H1 (cell line): ENCODE data around the gene TAS1R3. TPM values are rescaled to one million over a fixed set of nuclear protein-coding genes. Genes with fewer than 3 reads are reported as not detected.

ENCODE experiments used
- CTCF ChIA-PET: fragments of 300-600 bp; sonication (Branson Sonifier 250); formaldehyde crosslinking; loops from one replicate; lab custom pipeline; 2021; ENCODE audit not compliant: partially characterized antibody; lab: Charles Lee
- POLR2A ChIA-PET: fragments of 300-600 bp; sonication (Branson Sonifier 250); formaldehyde crosslinking; loops from one replicate; lab custom pipeline; 2021; ENCODE audit warnings: inconsistent platforms; ENCODE audit not compliant: partially characterized antibody; lab: Charles Lee
- DNase-seq, 2 experiments: peaks; one replicate each; pipeline versions ENCODE4 v3.0.0 to v3.0.0-alpha.2; 2010 to 2022; ENCODE audit warnings: low spot score in 2 of 2, low read depth in 1 of 2, mixed read lengths in 1 of 2
- FAIRE-seq: peaks from 2 replicates; lab custom pipeline; 2011; peaks lifted over from hg19 to GRCh38; lab: Jason Lieb, UNC
- H2AFZ ChIP-seq: 2 replicates; pipeline ENCODE4 v1.8.1; 2012; ENCODE audit warnings: low read length, inconsistent platforms
- H2AK5ac ChIP-seq: 2 replicates; pipeline ENCODE4 v1.6.1; 2013; ENCODE audit warnings: low read depth, low read length
- H2BK120ac ChIP-seq: replicated peaks from 2 replicates; pipeline ENCODE3; 2013; ENCODE audit warnings: low read depth, low read length, inconsistent platforms
- H2BK12ac ChIP-seq: 2 replicates; pipeline ENCODE4 v1.6.1; 2013; ENCODE audit warnings: low read depth, low read length
- H2BK15ac ChIP-seq: 2 replicates; pipeline ENCODE4 v1.6.1; 2013; ENCODE audit warnings: low read length
- H2BK20ac ChIP-seq: 2 replicates; pipeline ENCODE4 v1.6.1; 2013; ENCODE audit warnings: low read length
- H2BK5ac ChIP-seq: 2 replicates; pipeline ENCODE4 v1.6.1; 2013; ENCODE audit warnings: low read depth, low read length
- H3K14ac ChIP-seq: 2 replicates; pipeline ENCODE4 v1.6.1; 2013; ENCODE audit warnings: inconsistent platforms; ENCODE audit not compliant: insufficient read length
- H3K18ac ChIP-seq: 2 replicates; pipeline ENCODE4 v1.6.1; 2013; ENCODE audit warnings: low read length; ENCODE audit errors: extremely low read depth
- H3K23ac ChIP-seq: 2 replicates; pipeline ENCODE4 v1.6.1; 2013; ENCODE audit warnings: inconsistent platforms; ENCODE audit not compliant: insufficient read length
- H3K23me2 ChIP-seq: 2 replicates; pipeline ENCODE4 v1.6.1; 2013; ENCODE audit warnings: low read depth, low read length
- H3K27ac ChIP-seq: 2 replicates; pipeline ENCODE4 v1.6.1; 2011; ENCODE audit warnings: low read depth, low read length, inconsistent platforms
- H3K27me3 ChIP-seq, 4 experiments: replicated peaks in 1 of 4; 1 replicate in 1 of 4; 2 replicates in 3 of 4; pipeline versions ENCODE4 v1.6.1 to v1.8.1; 2011 to 2013; ENCODE audit warnings: low read length in 3 of 4, mild to moderate bottlenecking in 3 of 4, inconsistent platforms in 2 of 4, mixed read lengths in 2 of 4, moderate library complexity in 1 of 4; ENCODE audit not compliant: control insufficient read depth in 3 of 4, insufficient read depth in 3 of 4; ENCODE audit errors: extremely low read depth in 1 of 4
- H3K36me3 ChIP-seq, 4 experiments: 2 replicates each; pipeline versions ENCODE4 v1.6.1 to v1.8.1; 2011 to 2013; ENCODE audit warnings: mild to moderate bottlenecking in 4 of 4, low read length in 3 of 4, moderate library complexity in 2 of 4, control low read depth in 1 of 4, inconsistent platforms in 1 of 4; ENCODE audit not compliant: insufficient read depth in 4 of 4, control insufficient read depth in 2 of 4
- H3K4ac ChIP-seq: replicated peaks from 2 replicates; pipeline ENCODE3; 2013; ENCODE audit warnings: low read length, low read depth, mixed read lengths, inconsistent platforms; ENCODE audit not compliant: insufficient read length
- H3K4me1 ChIP-seq, 4 experiments: replicated peaks in 1 of 4; 1 replicate in 1 of 4; 2 replicates in 3 of 4; pipeline versions ENCODE4 v1.6.1 to v1.8.1; 2011 to 2013; ENCODE audit warnings: low read length in 3 of 4, inconsistent platforms in 2 of 4, mixed read lengths in 1 of 4; ENCODE audit not compliant: insufficient read depth in 4 of 4, control insufficient read depth in 3 of 4
- H3K4me2 ChIP-seq, 2 experiments: 2 replicates each; pipeline versions ENCODE4 v1.6.1 to v1.8.1; 2011 to 2013; ENCODE audit warnings: low read depth in 2 of 2, low read length in 2 of 2, control low read depth in 1 of 2, inconsistent platforms in 1 of 2, mild to moderate bottlenecking in 1 of 2; ENCODE audit not compliant: insufficient read depth in 1 of 2
- H3K4me3 ChIP-seq, 4 experiments: fragments of 200-600, 300-600 bp in 1 of 4; sonication (generic), shearing (Covaris generic), sonication (Bioruptor Twin) in 1 of 4; 2 replicates each; pipeline versions ENCODE4 v1.5.1 to v1.8.1; 2011 to 2016; ENCODE audit warnings: low read length in 4 of 4, low read depth in 3 of 4, control low read depth in 2 of 4, inconsistent platforms in 2 of 4, mild to moderate bottlenecking in 2 of 4, mixed read lengths in 1 of 4, moderate library complexity in 1 of 4; ENCODE audit not compliant: insufficient read depth in 2 of 4; ENCODE audit errors: extremely low read depth in 1 of 4
- H3K56ac ChIP-seq: replicated peaks from 2 replicates; pipeline ENCODE3; 2013; ENCODE audit warnings: low read depth, mild to moderate bottlenecking, mixed read lengths, low read length, inconsistent platforms; ENCODE audit not compliant: insufficient read length
- H3K79me1 ChIP-seq: 2 replicates; pipeline ENCODE4 v1.6.1; 2013; ENCODE audit warnings: low read depth, low read length, control low read depth
- H3K79me2 ChIP-seq, 2 experiments: 2 replicates each; pipeline versions ENCODE4 v1.6.1 to v1.8.1; 2012 to 2013; ENCODE audit warnings: low read length in 2 of 2, mild to moderate bottlenecking in 2 of 2, inconsistent platforms in 1 of 2; ENCODE audit not compliant: insufficient read depth in 2 of 2, control insufficient read depth in 1 of 2
- H3K9ac ChIP-seq, 4 experiments: replicated peaks in 1 of 4; 1 replicate in 1 of 4; 2 replicates in 3 of 4; pipeline versions ENCODE4 v1.6.1 to v1.8.1; 2011 to 2013; ENCODE audit warnings: low read depth in 3 of 4, low read length in 3 of 4, control low read depth in 2 of 4, mild to moderate bottlenecking in 2 of 4, moderate library complexity in 2 of 4, inconsistent platforms in 1 of 4; ENCODE audit errors: extremely low read depth in 1 of 4
- H3K9me3 ChIP-seq, 2 experiments: 2 replicates each; pipeline versions ENCODE4 v1.6.1 to v1.8.1; 2012 to 2013; ENCODE audit warnings: mild to moderate bottlenecking in 2 of 2, moderate library complexity in 2 of 2, control low read depth in 1 of 2, inconsistent platforms in 1 of 2, low read depth in 1 of 2, low read length in 1 of 2, mixed read lengths in 1 of 2; ENCODE audit not compliant: insufficient read depth in 2 of 2
- H4K20me1 ChIP-seq, 2 experiments: replicated peaks in 1 of 2; 2 replicates each; pipeline versions ENCODE3 to v1.8.1; 2011 to 2013; ENCODE audit warnings: inconsistent platforms in 2 of 2, low read length in 2 of 2, mild to moderate bottlenecking in 1 of 2; ENCODE audit not compliant: insufficient read depth in 2 of 2, control insufficient read depth in 1 of 2
- H4K5ac ChIP-seq: 2 replicates; pipeline ENCODE4 v1.6.1; 2013; ENCODE audit warnings: low read length, low read depth, mixed read lengths, inconsistent platforms; ENCODE audit not compliant: insufficient read length
- H4K8ac ChIP-seq: 2 replicates; pipeline ENCODE4 v1.8.0; 2013; ENCODE audit warnings: mild to moderate bottlenecking, moderate library complexity, low read length, inconsistent platforms; ENCODE audit not compliant: insufficient read depth; ENCODE audit errors: extremely low read depth
- H4K91ac ChIP-seq: replicated peaks from 2 replicates; pipeline ENCODE3; 2013; ENCODE audit warnings: low read length, mixed read lengths, inconsistent platforms; ENCODE audit not compliant: insufficient read length
- BCL11A ChIP-seq, 2 experiments: IDR thresholded peaks; one replicate each; pipeline ENCODE4 v1.6.1; 2011; ENCODE audit warnings: low read depth in 2 of 2, low read length in 2 of 2, mild to moderate bottlenecking in 2 of 2
- CHD2 ChIP-seq: IDR thresholded peaks from 2 replicates; pipeline ENCODE4 v1.6.1; 2012; ENCODE audit warnings: low read length, improper control_type of control experiment
- POU5F1 ChIP-seq: IDR thresholded peaks from 2 replicates; pipeline ENCODE4 v1.6.1; 2011; ENCODE audit warnings: low read depth, mild to moderate bottlenecking, low read length, moderate library complexity
- SIN3A ChIP-seq, 2 experiments: IDR thresholded peaks in 1 of 2; conservative IDR thresholded peaks in 1 of 2; 2 replicates each; pipeline ENCODE4 v1.6.1; 2011 to 2012; ENCODE audit warnings: low read length in 2 of 2, improper control_type of control experiment in 1 of 2, low read depth in 1 of 2, mild to moderate bottlenecking in 1 of 2
- TAF1 ChIP-seq: IDR thresholded peaks from 2 replicates; pipeline ENCODE4 v1.6.1; 2011; ENCODE audit warnings: mild to moderate bottlenecking, low read depth, low read length
- WGBS, 2 experiments: shearing (Covaris generic) in 1 of 2; methylation state at CpG; one replicate each; pipeline versions ENCODE4 v1.1.6 to v1.1.7; 2013 to 2015; ENCODE audit warnings: low lambda C conversion rate in 2 of 2, mixed read lengths in 2 of 2, inconsistent platforms in 1 of 2, low coverage in 1 of 2, missing lambda C conversion rate in 1 of 2; ENCODE audit not compliant: insufficient replicate concordance in 2 of 2, insufficient coverage in 1 of 2, insufficient read length in 1 of 2; ENCODE audit errors: extremely low coverage in 1 of 2, missing lambda C conversion rate in 1 of 2; 5-methylcytosine and 5-hydroxymethylcytosine counted together
- polyA plus RNA-seq, 7 experiments: library from polyadenylated mRNA; depleted of rRNA in 3 of 7; stranded (reverse) in 5 of 7; unstranded in 2 of 7; fragments of >200 nt in 5 of 7; fragments of 200-250 nt in 2 of 7; gene quantifications; 1 replicate in 5 of 7; 2 replicates in 1 of 7; 4 replicates in 1 of 7; pipeline versions ENCODE4 v1.2.1 to v1.2.3, GENCODE V29; 2011 to 2013; ENCODE audit warnings: missing spikeins in 2 of 7, mixed read lengths in 2 of 7
- total RNA-seq: library from RNA; stranded (reverse); fragmentation: NEBNext Ultra II Directional; extraction: Animal tissue kit (Norgen Biotek cat#: 25700); gene quantifications from 2 replicates; pipeline ENCODE4 v1.2.1, GENCODE V29; 2021

The TAS1R3 gene
- total and polyA plus RNA-seq, 2 of the 8 experiments (the other 6 are each of a cell fraction or from before 2014, with no cell fraction given): 0.03 to 0.19 TPM

DNA sequence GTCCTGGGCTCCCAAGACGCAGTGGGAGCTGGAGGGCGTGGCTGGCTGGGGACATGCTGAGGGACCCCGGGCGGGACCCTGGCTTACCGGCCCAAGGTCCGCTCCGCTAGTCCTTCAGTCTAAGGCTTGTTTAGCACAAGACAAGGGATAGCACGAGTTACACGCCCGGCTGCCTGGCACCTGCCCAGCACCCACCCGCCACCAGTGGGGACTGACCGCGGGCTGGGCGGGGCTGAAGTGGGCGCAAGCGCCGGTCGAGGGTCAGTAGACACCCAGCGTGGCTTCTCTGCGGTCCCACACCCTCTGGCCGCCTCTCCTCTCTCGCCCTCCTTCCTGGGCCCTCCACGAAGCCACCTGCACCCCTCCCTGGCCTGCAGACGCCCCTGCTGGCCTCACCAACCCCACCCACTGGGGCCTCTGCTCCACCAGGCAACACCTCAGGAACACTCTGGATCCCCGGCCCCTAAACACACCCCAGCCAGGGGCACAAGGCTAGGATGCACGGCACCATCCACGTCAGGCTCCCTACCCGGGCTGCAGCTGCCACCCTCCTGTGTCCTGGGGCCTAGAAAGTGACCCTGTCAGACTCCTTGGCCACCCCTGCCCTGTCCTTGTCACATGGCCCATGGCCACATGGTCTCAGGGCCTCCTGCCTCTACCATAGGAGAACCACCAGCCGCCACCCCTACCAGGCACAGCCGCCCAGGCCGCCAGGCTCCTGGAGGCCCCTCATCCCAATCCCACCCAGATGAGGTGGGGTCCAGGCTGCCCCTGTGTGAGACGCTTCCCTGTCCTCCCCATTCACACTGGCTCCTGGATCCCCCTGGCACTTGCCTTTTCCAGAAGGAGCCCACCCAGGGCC lies 6.1 kb downstream of the TAS1R3 start:
- peaks cover 12% of the 10 kb centered on the region for H3K79me1 ChIP-seq
- H2BK120ac ChIP-seq: no peak overlapping the region
- H3K27me3 ChIP-seq: no peaks in the 10 kb centered on the region; a peak in 1 of 7 replicates
- H2BK12ac ChIP-seq: no peak overlapping the region
- H2BK20ac ChIP-seq: no peak overlapping the region
- POLR2A ChIA-PET: interaction anchor here (0.6 to 9.0 kb wide), 6 partner anchors 11 to 73 kb away, joined by 3 to 134 read pairs (median 4); no protein-coding TSS in a partner anchor
- TF ChIP-seq POU5F1 (no peak), SIN3A (conservative IDR thresholded peaks at IDR 0.05 in 1 of 2, IDR thresholded peaks at IDR 0.05 in 1 of 2; ENCODE audit: low read depth in 1 of 2, low read length in 2 of 2) (no peak), BCL11A (IDR thresholded peaks at IDR 0.05; ENCODE audit: low read depth in 2 of 2, low read length in 2 of 2) (no peak), TAF1 (0 out of 2 replicates have a peak, but pooled peaks have one; percentile 10), CHD2 (no peak)
- TF ChIP-seq, all 59 proteins: peak for 1
- no peak for FAIRE-seq
- H3K9ac ChIP-seq: no peak overlapping the region
- H3K36me3 ChIP-seq: peaks cover 2 to 44% (median 15%) of the 10 kb centered on the region in 4 experiments; a peak in 7 of 8 replicates
- CTCF ChIA-PET: interaction anchor here (0.6 to 3.2 kb wide), 8 partner anchors 9 to 65 kb away, joined by 3 to 13 read pairs (median 3); partner anchors contain the start of gene DVL1
- H3K4me3 ChIP-seq: no peak overlapping the region
- no peak overlapping the region for H3K4ac ChIP-seq
- no peak for DNase-seq
- H3K18ac ChIP-seq: no peak overlapping the region
- no peak overlapping the region for H2AK5ac ChIP-seq
- 96% methylated on average over 22 of the region's 32 CpGs; no CpG with 5 or more reads in 1 of the 2 experiments for WGBS, 2 experiments
- H2BK5ac ChIP-seq: no peak overlapping the region
- H3K56ac ChIP-seq: no peak overlapping the region
- H3K27ac ChIP-seq: no peak overlapping the region
- no peak overlapping the region for H3K23ac ChIP-seq
- no peak overlapping the region for H4K5ac ChIP-seq
- H4K91ac ChIP-seq: no peak overlapping the region
- H3K4me1 ChIP-seq: no peaks in the 10 kb centered on the region; a peak in 1 of 7 replicates
- peaks cover 14 to 35% of the 10 kb centered on the region in 2 experiments for H4K20me1 ChIP-seq
- H2AFZ ChIP-seq: no peak overlapping the region
- no peak overlapping the region for H2BK15ac ChIP-seq
- no peaks in the 10 kb centered on the region for H3K79me2 ChIP-seq
- H3K14ac ChIP-seq: no peak overlapping the region
- no peak overlapping the region for H3K4me2 ChIP-seq
- H3K23me2 ChIP-seq: no peaks in the 10 kb centered on the region; the same call in 1 of the 2 replicates
- H3K9me3 ChIP-seq: peaks cover 0 to 5% of the 10 kb centered on the region in 2 experiments; a peak in 1 of 4 replicates
- H4K8ac ChIP-seq: peak overlapping the region; percentile 25; the same call in 1 of the 2 replicates
